Prostate gland (tissue), 2 donors: ENCODE measurements around the gene ARHGEF38.

Experiments used
- POLR2A ChIP-seq: fragments of 450-650 bp; IDR thresholded peaks from one replicate; pipeline ENCODE4 v1.6.1; 2016; ENCODE audit warnings: antibody characterized with exemption, mild to moderate bottlenecking
- POLR2AphosphoS5 ChIP-seq: sonication (generic); formaldehyde crosslinking; IDR thresholded peaks from one replicate; pipeline ENCODE4 v1.6.1; 2017; ENCODE audit warnings: antibody characterized with exemption
- TF ChIP-seq, protein P1 (sequence below), 4 experiments: fragments of 200-600 bp in 2 of 4; fragments of 450-650 bp in 2 of 4; sonication (generic) in 2 of 4; IDR thresholded peaks; 1 replicate in 3 of 4; 2 replicates in 1 of 4; pipeline ENCODE4 v1.5.1; 2016 to 2019; ENCODE audit warnings: antibody characterized with exemption in 4 of 4, mild to moderate bottlenecking in 2 of 4, moderate library complexity in 2 of 4

DNA sequence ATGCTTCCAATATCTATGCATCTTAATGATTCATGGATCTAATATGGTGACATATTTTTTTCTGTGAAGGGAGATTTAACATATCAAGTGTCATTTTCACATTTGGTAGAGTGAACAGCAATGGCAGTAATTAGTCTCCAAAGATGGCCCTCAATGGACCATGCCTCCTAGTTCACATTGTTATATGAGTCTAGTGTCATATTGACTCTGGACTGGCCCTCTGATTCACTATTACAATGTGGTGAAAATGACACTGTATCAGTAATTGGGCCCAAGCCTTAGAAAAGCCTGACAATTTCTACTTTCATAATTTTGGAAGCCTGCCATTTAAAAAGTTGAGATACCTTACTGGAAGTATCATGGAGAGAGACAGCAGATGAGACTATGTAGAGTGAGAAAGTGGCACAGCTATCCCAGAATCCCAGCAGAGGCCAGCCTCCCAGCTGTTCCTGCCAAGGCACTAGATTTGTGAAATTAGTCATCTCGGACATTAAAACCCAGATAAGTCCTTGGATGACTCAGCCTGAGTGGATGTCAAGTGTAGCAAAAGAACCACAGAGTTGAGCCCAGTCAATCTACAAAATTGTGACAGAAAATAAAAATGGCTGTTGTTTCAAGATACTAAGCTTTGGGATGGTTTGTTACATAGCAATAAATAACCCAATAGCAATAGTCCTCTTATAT, 68.4 kb downstream of the ARHGEF38 start:
- TF ChIP-seq, protein P1, sequence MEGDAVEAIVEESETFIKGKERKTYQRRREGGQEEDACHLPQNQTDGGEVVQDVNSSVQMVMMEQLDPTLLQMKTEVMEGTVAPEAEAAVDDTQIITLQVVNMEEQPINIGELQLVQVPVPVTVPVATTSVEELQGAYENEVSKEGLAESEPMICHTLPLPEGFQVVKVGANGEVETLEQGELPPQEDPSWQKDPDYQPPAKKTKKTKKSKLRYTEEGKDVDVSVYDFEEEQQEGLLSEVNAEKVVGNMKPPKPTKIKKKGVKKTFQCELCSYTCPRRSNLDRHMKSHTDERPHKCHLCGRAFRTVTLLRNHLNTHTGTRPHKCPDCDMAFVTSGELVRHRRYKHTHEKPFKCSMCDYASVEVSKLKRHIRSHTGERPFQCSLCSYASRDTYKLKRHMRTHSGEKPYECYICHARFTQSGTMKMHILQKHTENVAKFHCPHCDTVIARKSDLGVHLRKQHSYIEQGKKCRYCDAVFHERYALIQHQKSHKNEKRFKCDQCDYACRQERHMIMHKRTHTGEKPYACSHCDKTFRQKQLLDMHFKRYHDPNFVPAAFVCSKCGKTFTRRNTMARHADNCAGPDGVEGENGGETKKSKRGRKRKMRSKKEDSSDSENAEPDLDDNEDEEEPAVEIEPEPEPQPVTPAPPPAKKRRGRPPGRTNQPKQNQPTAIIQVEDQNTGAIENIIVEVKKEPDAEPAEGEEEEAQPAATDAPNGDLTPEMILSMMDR (IDR thresholded peaks at IDR 0.05): no peak
- TF ChIP-seq POLR2AphosphoS5 (no peak), POLR2A (no peak)
